ENCODE data around the gene PLA2G15.
A peak's percentile ranks its signal among the peaks of the same experiment; 100 is the strongest.
"Not testable (repeated sequence)": the region's sequence is repeated elsewhere in the genome, so short reads cannot be mapped to it uniquely, and the experiment has no call there.

PLA2G15 gene

DNA sequence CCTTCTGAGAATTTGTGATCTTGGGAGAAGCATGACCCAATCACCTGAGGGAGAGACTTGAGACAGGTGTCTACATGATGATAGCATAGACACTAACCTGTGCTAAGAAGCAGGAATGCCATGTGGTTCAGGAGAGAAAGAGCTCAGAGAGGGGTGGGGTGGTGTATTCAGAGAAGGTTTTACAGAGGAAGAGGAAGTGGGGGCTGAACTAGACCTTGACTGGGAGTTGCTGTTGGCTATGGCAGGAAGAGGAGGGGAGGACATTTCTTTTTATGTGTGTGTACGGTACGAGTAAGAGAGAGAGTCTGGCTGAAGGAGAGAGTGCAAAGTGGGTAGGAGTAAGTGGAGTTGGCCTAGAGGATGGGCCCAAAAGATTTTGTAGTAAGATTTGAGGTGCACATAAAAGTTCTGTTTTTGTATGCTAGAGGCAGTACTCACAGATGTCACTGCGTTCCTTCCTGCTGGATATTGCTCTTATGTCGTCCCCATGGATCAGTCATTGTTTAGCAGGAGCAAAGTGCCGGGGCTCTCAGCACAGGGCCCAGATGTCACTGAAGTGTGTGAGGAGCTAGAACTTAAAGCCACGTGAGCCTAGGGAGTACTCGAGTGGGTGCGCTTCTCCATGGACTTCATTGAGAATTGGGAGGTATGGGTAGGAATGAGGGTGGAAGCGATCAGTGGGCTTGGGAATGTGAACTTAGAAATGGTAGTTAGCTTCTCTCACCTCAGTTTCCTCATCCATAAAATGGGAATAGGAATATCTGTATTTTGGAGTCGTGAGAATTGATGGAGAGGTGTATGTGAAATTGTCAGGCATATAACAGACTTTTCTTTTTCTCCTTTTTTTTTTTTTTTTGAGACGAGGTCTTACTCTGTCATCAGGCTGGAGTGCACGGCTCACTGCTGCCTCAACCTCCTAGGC lies 41.2 kb downstream of the PLA2G15 start:
- peaks cover 3% of the 10 kb centered on the region for H3K79me2 ChIP-seq
- no peak overlapping the region for H3K9ac ChIP-seq
- no peaks in the 10 kb centered on the region for H3K36me3 ChIP-seq (ENCODE audit: control insufficient read depth, insufficient read depth, low read length)
- TF ChIP-seq, protein P1, sequence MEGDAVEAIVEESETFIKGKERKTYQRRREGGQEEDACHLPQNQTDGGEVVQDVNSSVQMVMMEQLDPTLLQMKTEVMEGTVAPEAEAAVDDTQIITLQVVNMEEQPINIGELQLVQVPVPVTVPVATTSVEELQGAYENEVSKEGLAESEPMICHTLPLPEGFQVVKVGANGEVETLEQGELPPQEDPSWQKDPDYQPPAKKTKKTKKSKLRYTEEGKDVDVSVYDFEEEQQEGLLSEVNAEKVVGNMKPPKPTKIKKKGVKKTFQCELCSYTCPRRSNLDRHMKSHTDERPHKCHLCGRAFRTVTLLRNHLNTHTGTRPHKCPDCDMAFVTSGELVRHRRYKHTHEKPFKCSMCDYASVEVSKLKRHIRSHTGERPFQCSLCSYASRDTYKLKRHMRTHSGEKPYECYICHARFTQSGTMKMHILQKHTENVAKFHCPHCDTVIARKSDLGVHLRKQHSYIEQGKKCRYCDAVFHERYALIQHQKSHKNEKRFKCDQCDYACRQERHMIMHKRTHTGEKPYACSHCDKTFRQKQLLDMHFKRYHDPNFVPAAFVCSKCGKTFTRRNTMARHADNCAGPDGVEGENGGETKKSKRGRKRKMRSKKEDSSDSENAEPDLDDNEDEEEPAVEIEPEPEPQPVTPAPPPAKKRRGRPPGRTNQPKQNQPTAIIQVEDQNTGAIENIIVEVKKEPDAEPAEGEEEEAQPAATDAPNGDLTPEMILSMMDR (IDR thresholded peaks at IDR 0.05): no peak
- peaks cover 3% of the 10 kb centered on the region for H3K4me1 ChIP-seq
- no peaks in the 10 kb centered on the region for H3K9me3 ChIP-seq (ENCODE audit: control insufficient read depth, low read length)
- H3K27ac ChIP-seq: no peak overlapping the region
- H3K4me3 ChIP-seq (ENCODE audit: low read depth, low read length): no peak overlapping the region
- no peak overlapping the region for H3K4me2 ChIP-seq (ENCODE audit: low read length)
- no peak overlapping the region for H2AFZ ChIP-seq
- H3K27me3 ChIP-seq (ENCODE audit: control insufficient read depth, insufficient read depth, low read length): no peaks in the 10 kb centered on the region

DNA sequence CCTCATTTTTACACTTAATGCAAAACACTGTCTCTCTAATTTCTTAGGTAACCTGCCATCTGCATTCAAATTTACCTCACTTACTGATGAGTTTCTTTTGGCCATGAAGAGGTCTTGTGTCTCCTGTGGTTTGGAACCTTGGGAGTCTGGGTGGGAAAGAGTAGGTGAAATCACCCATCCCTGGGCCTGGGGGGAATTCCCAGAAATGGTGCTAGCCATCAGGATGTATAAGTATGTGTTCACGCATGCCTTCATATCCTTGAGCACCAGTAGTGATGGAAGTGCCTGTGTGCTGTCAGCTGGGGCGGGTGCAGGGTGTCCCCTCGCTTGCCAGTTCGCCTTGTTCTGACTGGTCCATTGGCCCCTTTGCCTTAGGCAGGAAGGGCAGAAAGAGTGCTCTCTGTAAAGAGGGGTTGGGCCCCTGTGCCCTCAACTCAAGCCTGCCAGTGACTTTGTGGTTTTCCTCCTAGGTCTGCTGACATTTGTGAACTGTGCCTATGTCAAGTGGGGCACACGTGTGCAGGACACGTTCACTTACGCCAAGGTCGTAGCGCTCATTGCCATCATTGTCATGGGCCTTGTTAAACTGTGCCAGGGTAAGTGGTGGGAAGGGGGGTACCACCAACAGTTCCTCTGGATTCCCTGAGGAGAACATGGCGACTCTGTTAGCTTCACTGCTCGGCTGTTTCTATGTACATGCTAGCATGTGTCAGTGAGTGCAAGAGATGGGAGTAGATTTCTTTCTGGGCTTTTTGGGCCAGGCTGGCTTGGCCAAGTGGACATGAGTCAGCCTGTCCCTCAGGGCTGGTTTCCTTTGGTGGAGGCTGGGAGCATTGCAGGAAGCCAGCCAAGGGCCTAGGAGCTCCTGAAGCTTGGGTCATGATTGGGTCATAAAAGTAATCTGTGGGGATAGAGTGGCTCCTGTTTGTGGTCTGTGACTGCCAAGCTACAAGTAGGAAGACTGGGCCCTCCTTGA lies 42.4 kb downstream of the PLA2G15 start:
- no peak overlapping the region for H3K9ac ChIP-seq
- TF ChIP-seq, protein P1 (IDR thresholded peaks at IDR 0.05): no peak
- H3K27me3 ChIP-seq (ENCODE audit: control insufficient read depth, insufficient read depth, low read length): no peaks in the 10 kb centered on the region
- H3K27ac ChIP-seq: peak overlapping the region; percentile 5
- H3K79me2 ChIP-seq: peaks cover 3% of the 10 kb centered on the region
- H3K4me3 ChIP-seq (ENCODE audit: low read depth, low read length): no peak overlapping the region
- no peaks in the 10 kb centered on the region for H3K9me3 ChIP-seq (ENCODE audit: control insufficient read depth, low read length)
- no peaks in the 10 kb centered on the region for H3K36me3 ChIP-seq (ENCODE audit: control insufficient read depth, insufficient read depth, low read length)
- H3K4me1 ChIP-seq: peaks cover 8% of the 10 kb centered on the region
- H2AFZ ChIP-seq: no peak overlapping the region
- H3K4me2 ChIP-seq (ENCODE audit: low read length): no peak overlapping the region

DNA sequence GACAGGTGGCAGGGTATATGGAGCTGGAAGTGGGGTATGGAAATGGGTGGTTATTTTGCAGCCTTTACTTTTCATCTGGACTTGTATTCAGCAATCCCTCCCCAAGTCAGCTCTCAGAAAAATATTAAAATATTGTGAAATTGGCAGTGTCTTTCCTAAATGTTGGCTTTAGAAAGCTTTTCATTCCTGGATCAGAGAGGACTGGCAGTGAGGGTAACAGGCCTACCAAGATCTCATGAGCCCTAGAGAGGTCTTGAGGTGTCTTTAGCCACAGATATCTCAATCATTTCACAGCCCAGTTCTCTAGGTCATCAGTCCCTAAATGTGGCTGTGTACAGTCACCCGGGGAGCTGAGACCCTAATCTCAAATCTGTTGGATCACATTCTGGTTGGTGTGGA lies 43.1 kb downstream of the PLA2G15 start:
- Histone ChIP-seq H3K27ac (peak overlapping the region; percentile 5), H3K27me3 (ENCODE audit: control insufficient read depth, insufficient read depth, low read length) (no peaks in the 10 kb centered on the region), H2AFZ (no peak overlapping the region), H3K4me2 (ENCODE audit: low read length) (no peak overlapping the region), H3K36me3 (ENCODE audit: control insufficient read depth, insufficient read depth, low read length) (no peaks in the 10 kb centered on the region), H3K79me2 (peaks cover 3% of the 10 kb centered on the region), H3K9me3 (ENCODE audit: control insufficient read depth, low read length) (no peaks in the 10 kb centered on the region), H3K4me1 (peaks cover 8% of the 10 kb centered on the region), H3K9ac (no peak overlapping the region), H3K4me3 (ENCODE audit: low read depth, low read length) (no peak overlapping the region)
- TF ChIP-seq, protein P1 (IDR thresholded peaks at IDR 0.05): no peak

DNA sequence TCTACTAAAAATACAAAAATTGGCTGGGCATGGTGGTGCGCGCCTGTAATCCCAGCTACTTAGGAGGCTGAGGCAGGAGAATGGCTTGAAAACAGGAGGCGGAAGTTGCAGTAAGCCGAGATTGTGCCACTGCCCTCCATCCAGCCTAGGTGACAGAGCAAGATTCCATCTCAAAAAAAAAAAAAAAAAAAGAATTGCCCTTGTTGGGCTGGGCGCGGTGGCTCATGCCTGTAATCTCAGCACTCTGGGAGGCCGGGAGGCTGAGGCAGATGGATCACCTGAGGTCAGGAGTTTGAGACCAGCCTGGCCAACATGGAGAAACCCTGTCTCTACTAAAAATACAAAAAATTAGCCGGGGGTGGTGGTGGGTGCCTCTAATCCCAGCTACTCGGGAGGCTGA lies 43.6 kb downstream of the PLA2G15 start:
- not testable (repeated sequence) for H3K36me3 ChIP-seq (ENCODE audit: control insufficient read depth, insufficient read depth, low read length); H3K27me3 ChIP-seq (ENCODE audit: control insufficient read depth, insufficient read depth, low read length); H3K4me3 ChIP-seq (ENCODE audit: low read depth, low read length); H3K27ac ChIP-seq; H2AFZ ChIP-seq; H3K9me3 ChIP-seq (ENCODE audit: control insufficient read depth, low read length); H3K9ac ChIP-seq; H3K79me2 ChIP-seq; H3K4me2 ChIP-seq (ENCODE audit: low read length); H3K4me1 ChIP-seq

DNA sequence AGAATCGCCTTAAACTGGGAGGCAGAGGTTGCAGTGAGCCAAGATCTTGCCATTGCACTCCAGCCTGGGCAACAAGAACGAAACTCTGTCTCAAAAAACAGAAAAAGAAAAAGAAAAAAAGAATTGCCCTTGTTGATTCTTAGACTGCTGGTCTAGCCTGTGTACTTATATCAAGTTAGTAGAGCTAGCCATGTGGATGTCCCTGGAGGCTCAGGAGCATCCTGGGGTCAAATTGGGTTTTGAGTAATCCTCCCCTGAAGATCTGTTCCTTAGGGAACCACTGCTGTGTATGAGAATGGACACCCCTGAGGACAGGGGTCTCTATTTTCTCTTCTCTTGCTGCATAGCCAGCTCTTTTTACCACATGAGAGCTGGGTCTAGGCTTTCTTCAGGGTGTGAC lies 44.0 kb downstream of the PLA2G15 start:
- no peak overlapping the region for H3K27ac ChIP-seq
- H3K36me3 ChIP-seq (ENCODE audit: control insufficient read depth, insufficient read depth, low read length): no peaks in the 10 kb centered on the region
- H3K27me3 ChIP-seq (ENCODE audit: control insufficient read depth, insufficient read depth, low read length): no peaks in the 10 kb centered on the region
- H3K4me3 ChIP-seq (ENCODE audit: low read depth, low read length): no peak overlapping the region
- peaks cover 3% of the 10 kb centered on the region for H3K79me2 ChIP-seq
- TF ChIP-seq, protein P1 (IDR thresholded peaks at IDR 0.05): no peak
- H3K4me2 ChIP-seq (ENCODE audit: low read length): no peak overlapping the region
- H3K9me3 ChIP-seq (ENCODE audit: control insufficient read depth, low read length): no peaks in the 10 kb centered on the region
- no peak overlapping the region for H2AFZ ChIP-seq
- peaks cover 8% of the 10 kb centered on the region for H3K4me1 ChIP-seq
- H3K9ac ChIP-seq: no peak overlapping the region

Measured in parathyroid adenoma (tissue), 2 donors.